ENCODE results near the gene L3MBTL4.
"Not testable (repeated sequence)": the region's sequence is repeated elsewhere in the genome, so short reads cannot be mapped to it uniquely, and the experiment has no call there.

Gene L3MBTL4

GRCh38 chr18:6072423-6072822 is 342.3 kb downstream of the L3MBTL4 start:
- not testable (repeated sequence) for H3K4me3 ChIP-seq, H3K27ac ChIP-seq

GRCh38 chr18:6069539-6069938 is 345.2 kb downstream of the L3MBTL4 start:
- no peak overlapping the region for H3K27ac ChIP-seq
- H3K4me3 ChIP-seq = no peak overlapping the region

DNA sequence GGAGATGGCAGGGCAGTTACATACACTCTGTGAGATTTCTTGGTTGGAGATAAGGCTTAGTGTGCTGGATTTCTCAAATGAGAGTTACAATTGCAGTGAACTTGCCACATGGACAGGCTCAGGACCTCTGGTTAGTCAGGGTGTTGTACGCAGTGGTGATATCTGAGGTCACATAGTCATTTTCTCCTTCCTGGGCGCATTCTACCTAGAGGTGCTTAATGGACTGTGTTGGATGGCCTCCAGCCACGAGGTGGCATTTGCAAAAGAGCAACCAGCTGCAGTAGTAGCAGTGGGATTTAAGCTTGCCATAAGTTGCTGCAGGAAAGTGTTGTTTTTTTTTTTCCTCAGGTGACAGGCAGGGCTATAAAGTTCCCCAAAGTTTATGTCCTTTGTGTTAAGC is 345.6 kb downstream of the L3MBTL4 start:
- Histone ChIP-seq H3K27ac (no peak overlapping the region), H3K4me3 (no peak overlapping the region)

GRCh38 chr18:6060149-6060548 is 354.6 kb downstream of the L3MBTL4 start:
- Histone ChIP-seq H3K4me3 (no peak overlapping the region), H3K27ac (no peak overlapping the region)

- Histone ChIP-seq H3K4me3 (no peak overlapping the region), H3K27ac (no peak overlapping the region)
These were observed 355.2 kb downstream of the L3MBTL4 start for GRCh38 chr18:6059551-6059950.

- no peak overlapping the region for H3K4me3 ChIP-seq
- H3K27ac ChIP-seq = no peak overlapping the region
These were observed 355.8 kb downstream of the L3MBTL4 start for GRCh38 chr18:6058941-6059340.

DNA sequence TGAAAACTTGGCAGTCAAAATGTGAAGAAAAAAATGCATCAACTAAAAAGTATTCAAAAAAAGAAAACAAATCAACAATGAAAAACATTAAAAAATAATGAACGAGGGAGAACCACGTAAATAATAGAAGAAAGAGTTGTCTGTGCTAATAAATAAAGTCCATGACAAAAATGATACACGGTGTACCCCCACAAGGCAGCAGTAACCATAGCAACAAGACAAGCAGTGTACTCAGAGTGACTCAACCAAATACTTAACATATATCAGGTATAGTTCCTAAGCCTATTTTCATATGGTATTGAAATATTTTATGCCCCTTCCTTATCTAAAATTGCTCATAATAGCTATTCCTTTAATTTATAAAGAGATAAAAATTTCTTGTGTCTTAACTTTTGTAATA is 357.1 kb downstream of the L3MBTL4 start:
- Histone ChIP-seq H3K27ac (no peak overlapping the region), H3K4me3 (no peak overlapping the region)

DNA sequence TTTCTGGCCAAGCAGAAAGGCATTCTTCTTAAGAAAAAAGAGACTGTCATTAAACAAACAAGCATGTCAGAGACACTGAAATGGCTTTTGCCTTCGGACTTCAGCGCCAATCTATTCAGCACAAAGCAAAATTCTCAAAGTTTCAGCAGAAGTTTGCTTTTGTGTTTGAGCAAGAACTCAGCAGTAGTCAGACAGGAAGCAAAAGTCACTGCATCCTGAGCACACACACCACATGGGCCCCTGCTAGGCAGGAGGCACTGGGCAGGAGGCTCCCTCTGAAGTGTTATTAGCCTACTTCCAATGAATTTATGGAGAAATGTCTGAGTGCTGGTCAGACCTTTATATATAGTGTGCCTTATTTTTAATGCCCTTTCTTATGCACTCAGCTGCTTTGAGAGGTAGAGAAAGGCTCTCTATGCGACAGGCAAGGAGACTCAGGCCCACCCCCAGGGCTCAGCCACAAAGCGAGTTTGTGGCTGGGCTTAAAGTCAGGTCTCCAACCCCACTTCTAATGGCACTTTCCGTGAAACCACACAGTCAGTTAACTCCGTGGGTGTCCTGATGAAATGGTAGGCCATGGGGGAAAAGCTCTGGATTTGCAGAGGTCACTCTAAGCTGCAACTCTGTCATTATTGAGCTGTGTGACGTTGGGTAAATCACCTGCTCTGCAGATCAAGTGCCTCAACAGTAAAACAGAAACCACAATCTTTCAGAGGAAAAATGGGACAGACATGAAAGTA is 358.4 kb downstream of the L3MBTL4 start:
- Histone ChIP-seq H3K27ac (peak overlapping the region in 4 of 21 experiments; percentile 12 to 22 (median 14)), H3K4me3 (no peak overlapping the region)

- Histone ChIP-seq H3K27ac (peak overlapping the region in 2 of 21 experiments; percentile 13 to 16), H3K4me3 (no peak overlapping the region)
These were observed 359.0 kb downstream of the L3MBTL4 start for GRCh38 chr18:6055711-6056110.

DNA sequence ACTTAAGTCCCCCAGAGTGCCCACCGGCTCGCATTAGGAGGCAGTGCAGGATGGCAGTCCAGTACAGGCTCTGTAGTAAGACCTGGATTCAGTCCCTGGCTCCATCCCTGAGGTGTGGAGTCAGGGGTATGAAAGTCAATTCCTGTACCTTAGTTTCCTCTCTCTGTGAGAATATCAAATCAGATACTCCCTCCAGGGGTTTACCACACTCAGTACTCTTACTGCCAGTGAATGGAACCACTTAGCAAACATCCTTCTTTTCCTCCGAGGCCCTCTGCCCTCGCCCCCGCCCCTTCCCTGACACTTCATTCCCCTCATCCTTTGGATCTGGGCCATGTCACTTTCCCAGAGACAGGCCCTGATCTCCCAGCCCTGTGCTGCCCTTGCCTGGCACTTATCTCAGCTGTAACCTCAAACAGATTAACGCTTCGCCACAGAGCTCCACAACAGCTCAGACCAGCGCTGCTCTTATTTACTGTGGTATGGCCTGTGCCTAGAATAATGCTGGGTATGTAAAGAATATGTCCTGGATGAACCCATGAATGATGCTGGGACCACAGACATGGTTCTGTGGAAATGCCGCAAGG is 360.4 kb downstream of the L3MBTL4 start:
- no peak overlapping the region for H3K27ac ChIP-seq
- H3K4me3 ChIP-seq = no peak overlapping the region

DNA sequence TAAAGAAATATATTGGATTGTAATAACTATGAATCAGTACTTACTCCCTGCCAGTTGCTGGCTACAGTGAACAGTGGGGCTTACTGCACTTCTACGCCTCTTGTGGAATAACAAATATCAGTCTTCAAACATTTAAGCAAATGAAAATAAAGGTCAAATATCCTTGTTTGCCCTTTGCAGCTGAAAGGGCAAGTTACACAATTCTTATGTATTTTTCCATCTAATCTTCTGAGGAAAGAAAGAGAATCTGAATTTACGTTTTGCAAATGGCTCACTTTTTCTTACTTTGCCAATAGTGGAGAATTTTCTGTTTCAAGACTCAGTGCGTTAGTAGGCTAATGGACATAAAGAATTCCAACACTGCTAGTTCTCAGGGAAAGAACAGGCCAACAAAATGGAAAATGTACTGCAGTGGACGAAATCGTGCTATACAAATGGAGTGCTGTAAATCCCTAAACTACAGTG is 362.2 kb downstream of the L3MBTL4 start:
- Histone ChIP-seq H3K4me3 (no peak overlapping the region), H3K27ac (no peak overlapping the region)

DNA sequence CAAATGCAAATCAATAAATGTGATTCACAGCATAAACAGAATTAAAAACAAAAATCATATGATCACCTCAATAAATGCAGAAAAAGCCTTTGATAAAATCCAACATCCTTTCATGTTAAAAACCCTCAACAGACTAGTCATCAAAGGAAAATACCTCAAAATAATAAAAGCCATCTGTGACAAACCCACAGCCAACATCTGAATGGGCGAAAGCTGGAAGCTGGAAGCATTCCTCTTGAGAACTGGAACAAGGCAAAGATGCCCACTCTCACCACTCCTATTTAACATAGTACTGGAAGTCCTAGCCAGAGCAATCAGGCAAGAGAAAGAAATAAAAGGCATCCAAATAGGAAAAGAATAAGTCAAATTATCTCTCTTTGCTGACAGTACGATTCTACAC is 367.1 kb downstream of the L3MBTL4 start:
- H3K27ac ChIP-seq, H3K4me3 ChIP-seq: not testable (repeated sequence)

DNA sequence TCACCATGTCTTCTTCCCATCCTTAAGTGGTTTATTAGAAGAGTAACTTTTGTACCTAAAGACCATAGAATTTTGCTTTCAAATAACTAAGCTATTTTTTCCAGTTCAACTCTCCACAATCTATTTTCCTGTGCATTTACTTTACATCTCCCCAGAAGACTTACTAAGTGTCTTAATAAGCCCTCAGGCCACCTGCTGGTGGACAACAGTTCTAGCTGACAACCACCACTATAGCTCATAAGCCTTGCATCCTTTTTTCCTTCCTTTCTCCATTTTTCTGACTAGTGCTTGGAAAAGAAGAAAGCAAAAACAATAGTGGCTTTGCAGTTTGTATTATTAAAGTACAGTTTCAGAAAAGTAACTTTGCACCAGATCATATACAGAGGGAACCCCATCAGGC is 369.9 kb downstream of the L3MBTL4 start:
- Histone ChIP-seq H3K27ac (no peak overlapping the region), H3K4me3 (no peak overlapping the region)

- no peak overlapping the region for H3K4me3 ChIP-seq
- no peak overlapping the region for H3K27ac ChIP-seq
These were observed 370.4 kb downstream of the L3MBTL4 start for GRCh38 chr18:6044319-6044718.

- Histone ChIP-seq H3K4me3 (no peak overlapping the region), H3K27ac (no peak overlapping the region)
These were observed 375.7 kb downstream of the L3MBTL4 start for GRCh38 chr18:6039055-6039454.

GRCh38 chr18:6031442-6031841 is 383.3 kb downstream of the L3MBTL4 start:
- Histone ChIP-seq H3K4me3 (no peak overlapping the region), H3K27ac (peak overlapping the region in 1 of 21 experiments; percentile 10)

DNA sequence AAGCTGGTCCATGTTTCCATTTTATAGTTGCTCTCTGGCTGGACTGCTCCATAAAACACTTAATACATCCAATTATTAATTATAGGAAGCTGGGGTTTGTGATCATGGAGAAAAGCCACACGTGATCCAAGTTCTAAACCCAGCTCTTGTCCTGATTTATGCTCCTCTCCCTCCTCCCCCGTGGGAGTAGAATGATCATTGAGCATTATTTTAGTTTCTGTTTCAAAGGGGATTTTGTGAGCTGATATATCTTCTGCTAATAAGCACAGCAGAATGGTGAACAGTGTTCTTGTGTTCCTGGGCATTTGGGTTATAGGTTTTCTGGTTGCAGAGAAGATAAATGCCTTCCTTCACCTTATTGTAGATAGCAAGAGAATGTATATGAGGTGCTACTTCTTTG is 383.7 kb downstream of the L3MBTL4 start:
- H3K27ac ChIP-seq = peak overlapping the region in 1 of 21 experiments; percentile 10
- H3K4me3 ChIP-seq = no peak overlapping the region

GRCh38 chr18:6024745-6025248 is 389.9 kb downstream of the L3MBTL4 start:
- Histone ChIP-seq H3K27ac (no peak overlapping the region), H3K4me3 (no peak overlapping the region)

- no peak overlapping the region for H3K27ac ChIP-seq
- no peak overlapping the region for H3K4me3 ChIP-seq
These were observed 391.2 kb downstream of the L3MBTL4 start for GRCh38 chr18:6023551-6023950.

DNA sequence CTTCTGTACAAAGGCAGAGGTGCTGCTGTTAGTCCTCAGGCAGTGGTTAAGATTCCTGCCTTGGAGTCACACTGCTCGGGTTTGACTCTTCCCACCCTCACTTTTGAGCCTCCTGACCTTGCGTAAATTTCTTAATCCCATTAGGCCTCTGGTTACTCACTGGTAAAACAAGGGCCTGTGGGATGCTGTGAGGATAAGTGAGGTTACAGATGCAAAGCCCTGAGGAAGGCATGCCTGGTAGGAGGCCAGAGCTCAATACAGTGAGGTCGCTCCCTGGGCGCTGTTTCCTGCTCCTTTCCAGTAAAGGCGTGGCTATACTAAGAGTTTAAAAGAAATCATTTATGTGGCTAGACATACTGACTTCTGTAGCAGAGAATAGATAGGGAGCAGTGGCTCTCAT is 391.9 kb downstream of the L3MBTL4 start:
- no peak overlapping the region for H3K4me3 ChIP-seq

GRCh38 chr18:6022074-6022444 is 392.7 kb downstream of the L3MBTL4 start:
- Histone ChIP-seq H3K4me3 (no peak overlapping the region), H3K27ac (no peak overlapping the region)

More for the DNA sequence above, 391.9 kb downstream of the L3MBTL4 start:
- H3K27ac ChIP-seq = no peak overlapping the region

Data from skin epidermis (tissue), 12 donors.